Osteocyte (in vitro differentiated cells): ENCODE data around the gene TMEM217. TPM values are rescaled to one million over a fixed set of nuclear protein-coding genes. Genes with fewer than 3 reads are reported as not detected.

Experiments used
- DNase-seq: peaks from one replicate; pipeline ENCODE4 v3.0.0; 2021; ENCODE audit warnings: mixed read lengths; ENCODE audit not compliant: unreplicated experiment; ENCODE audit errors: extremely low spot score
- H3K27ac Mint-ChIP-seq: one replicate; pipeline ENCODE4 v1.8.0; 2021; ENCODE audit warnings: mild to moderate bottlenecking, mixed read lengths; ENCODE audit not compliant: unreplicated experiment
- H3K27me3 Mint-ChIP-seq: one replicate; pipeline ENCODE4 v1.8.0; 2021; ENCODE audit warnings: mixed read lengths; ENCODE audit not compliant: unreplicated experiment
- H3K36me3 Mint-ChIP-seq: one replicate; pipeline ENCODE4 v1.8.0; 2021; ENCODE audit warnings: mixed read lengths; ENCODE audit not compliant: unreplicated experiment
- H3K4me1 Mint-ChIP-seq: one replicate; pipeline ENCODE4 v1.8.0; 2021; ENCODE audit warnings: mixed read lengths; ENCODE audit not compliant: unreplicated experiment
- H3K4me3 Mint-ChIP-seq: one replicate; pipeline ENCODE4 v1.8.0; 2021; ENCODE audit warnings: mild to moderate bottlenecking, moderate library complexity, mixed read lengths; ENCODE audit not compliant: unreplicated experiment
- H3K9me3 Mint-ChIP-seq: one replicate; pipeline ENCODE4 v1.8.0; 2021; ENCODE audit warnings: mixed read lengths; ENCODE audit not compliant: unreplicated experiment
- total RNA-seq: library from RNA; stranded (reverse); gene quantifications from 2 replicates; pipeline ENCODE4 v1.2.1, GENCODE V29; 2021
- TF ChIP-seq, protein P1 (sequence below): fragments of 200-600 bp; sonication (generic); IDR thresholded peaks from 2 replicates; pipeline ENCODE4 v1.5.0; 2021; ENCODE audit warnings: antibody characterized with exemption, mild to moderate bottlenecking, moderate library complexity

Gene TMEM217
- total RNA-seq, 1 donor from 2014 or later = 3.5 TPM

DNA sequence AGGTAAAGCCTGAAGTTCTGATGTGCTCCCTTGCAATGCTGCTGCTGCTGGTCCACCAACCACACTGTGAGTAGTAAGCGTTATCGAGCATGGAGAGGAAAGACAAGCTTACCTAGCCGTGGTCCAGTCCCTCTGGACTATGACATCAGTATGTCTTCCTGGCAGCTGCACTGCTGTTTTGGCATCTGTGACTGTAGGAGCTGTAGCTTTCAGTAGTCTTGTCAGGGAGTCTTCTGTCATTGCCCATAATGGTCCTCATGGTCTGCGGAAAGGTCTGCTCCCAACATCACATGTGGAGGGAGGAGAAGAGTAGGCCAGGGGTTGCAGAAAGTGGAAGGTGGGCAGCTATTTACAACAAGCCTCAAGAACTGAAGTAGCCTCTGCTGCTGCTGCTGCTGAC, 26.8 kb upstream of the TMEM217 start:
- Mint-ChIP-seq H3K27me3 (no peaks in the 10 kb centered on the region), H3K27ac (no peak overlapping the region), H3K4me1 (peaks cover 22% of the 10 kb centered on the region), H3K4me3 (no peak overlapping the region), H3K9me3 (no peaks in the 10 kb centered on the region), H3K36me3 (peaks cover 37% of the 10 kb centered on the region)
- TF ChIP-seq, protein P1, sequence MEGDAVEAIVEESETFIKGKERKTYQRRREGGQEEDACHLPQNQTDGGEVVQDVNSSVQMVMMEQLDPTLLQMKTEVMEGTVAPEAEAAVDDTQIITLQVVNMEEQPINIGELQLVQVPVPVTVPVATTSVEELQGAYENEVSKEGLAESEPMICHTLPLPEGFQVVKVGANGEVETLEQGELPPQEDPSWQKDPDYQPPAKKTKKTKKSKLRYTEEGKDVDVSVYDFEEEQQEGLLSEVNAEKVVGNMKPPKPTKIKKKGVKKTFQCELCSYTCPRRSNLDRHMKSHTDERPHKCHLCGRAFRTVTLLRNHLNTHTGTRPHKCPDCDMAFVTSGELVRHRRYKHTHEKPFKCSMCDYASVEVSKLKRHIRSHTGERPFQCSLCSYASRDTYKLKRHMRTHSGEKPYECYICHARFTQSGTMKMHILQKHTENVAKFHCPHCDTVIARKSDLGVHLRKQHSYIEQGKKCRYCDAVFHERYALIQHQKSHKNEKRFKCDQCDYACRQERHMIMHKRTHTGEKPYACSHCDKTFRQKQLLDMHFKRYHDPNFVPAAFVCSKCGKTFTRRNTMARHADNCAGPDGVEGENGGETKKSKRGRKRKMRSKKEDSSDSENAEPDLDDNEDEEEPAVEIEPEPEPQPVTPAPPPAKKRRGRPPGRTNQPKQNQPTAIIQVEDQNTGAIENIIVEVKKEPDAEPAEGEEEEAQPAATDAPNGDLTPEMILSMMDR = no peak
- peak; percentile 64 for DNase-seq

DNA sequence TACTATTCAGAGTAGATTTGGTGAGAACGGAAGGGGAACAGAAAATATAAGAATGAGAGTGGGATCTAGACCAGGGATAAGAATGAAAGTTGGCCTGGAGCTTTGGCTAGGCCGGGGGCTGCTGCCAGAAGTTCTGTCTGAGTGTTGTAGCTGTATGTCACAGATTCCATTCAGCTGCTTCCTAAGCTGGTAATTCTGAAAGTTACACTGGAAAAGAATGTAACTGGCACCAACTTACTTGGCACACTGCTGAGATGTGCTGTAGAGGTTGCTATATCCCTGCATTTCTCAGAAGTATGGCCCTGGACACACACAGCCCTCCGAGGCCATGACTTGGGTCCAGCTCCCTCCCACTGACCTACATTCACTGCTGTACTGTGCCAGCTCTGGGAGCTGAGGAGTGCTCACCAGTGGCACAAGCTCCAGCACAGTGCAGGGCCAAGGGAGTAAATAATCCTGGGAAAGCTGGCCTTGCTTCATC, 25.8 kb upstream of the TMEM217 start:
- H3K27ac Mint-ChIP-seq = no peak overlapping the region
- H3K4me1 Mint-ChIP-seq = peaks cover 24% of the 10 kb centered on the region
- H3K9me3 Mint-ChIP-seq = no peaks in the 10 kb centered on the region

DNA sequence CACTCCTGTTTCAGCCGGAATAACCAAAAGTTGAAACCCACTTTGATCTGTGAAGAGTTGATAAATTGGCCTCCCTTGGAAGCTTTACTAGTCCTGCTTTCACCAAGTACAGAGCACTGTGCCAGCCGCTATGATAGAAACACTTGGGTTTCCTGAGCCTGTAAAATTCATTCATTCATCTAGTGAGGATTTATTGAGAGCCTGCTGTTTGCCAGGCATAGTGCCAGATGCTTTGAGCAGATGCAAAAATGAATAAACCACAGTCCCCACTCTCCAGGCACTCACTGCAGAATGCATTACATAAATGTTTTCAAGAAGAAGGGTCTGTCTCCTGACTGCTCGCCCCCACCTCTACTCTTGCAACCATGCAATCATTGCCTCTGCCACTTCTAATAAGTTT, 25.3 kb upstream of the TMEM217 start:
- no peaks in the 10 kb centered on the region for H3K27me3 Mint-ChIP-seq
- H3K4me3 Mint-ChIP-seq = no peak overlapping the region
- no peak for DNase-seq
- H3K4me1 Mint-ChIP-seq = peaks cover 25% of the 10 kb centered on the region
- TF ChIP-seq, protein P1 = no peak
- no peak overlapping the region for H3K27ac Mint-ChIP-seq
- H3K9me3 Mint-ChIP-seq = no peaks in the 10 kb centered on the region
- H3K36me3 Mint-ChIP-seq = peaks cover 37% of the 10 kb centered on the region

More for the DNA sequence above, 25.8 kb upstream of the TMEM217 start:
- Mint-ChIP-seq H3K4me3 (no peak overlapping the region), H3K27me3 (no peaks in the 10 kb centered on the region), H3K36me3 (peaks cover 37% of the 10 kb centered on the region)
- DNase-seq = no peak
- TF ChIP-seq, protein P1 = no peak

DNA sequence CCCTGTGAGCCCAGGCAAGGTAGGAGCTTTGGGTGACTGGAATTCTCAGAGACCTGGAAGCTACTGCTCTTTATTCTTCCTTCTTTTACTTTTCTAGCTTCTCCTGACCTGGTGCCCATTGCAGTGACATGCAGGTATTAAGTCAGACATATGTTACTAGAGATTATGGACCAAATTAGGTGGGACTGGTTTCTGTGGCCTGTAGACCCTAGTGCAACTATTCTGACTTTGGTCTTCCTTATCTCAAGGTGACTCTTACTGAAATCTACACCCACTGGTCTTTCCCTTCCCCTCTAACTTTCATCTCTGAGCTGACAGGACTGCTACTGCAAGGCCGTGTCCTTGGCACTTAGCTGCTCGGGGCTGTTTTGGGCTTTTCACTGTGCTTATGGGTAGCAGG, 24.4 kb upstream of the TMEM217 start:
- Mint-ChIP-seq H3K4me1 (peaks cover 26% of the 10 kb centered on the region), H3K9me3 (no peaks in the 10 kb centered on the region), H3K36me3 (peaks cover 33% of the 10 kb centered on the region), H3K27ac (no peak overlapping the region), H3K27me3 (no peaks in the 10 kb centered on the region), H3K4me3 (no peak overlapping the region)
- DNase-seq = no peak
- TF ChIP-seq, protein P1 = no peak

DNA sequence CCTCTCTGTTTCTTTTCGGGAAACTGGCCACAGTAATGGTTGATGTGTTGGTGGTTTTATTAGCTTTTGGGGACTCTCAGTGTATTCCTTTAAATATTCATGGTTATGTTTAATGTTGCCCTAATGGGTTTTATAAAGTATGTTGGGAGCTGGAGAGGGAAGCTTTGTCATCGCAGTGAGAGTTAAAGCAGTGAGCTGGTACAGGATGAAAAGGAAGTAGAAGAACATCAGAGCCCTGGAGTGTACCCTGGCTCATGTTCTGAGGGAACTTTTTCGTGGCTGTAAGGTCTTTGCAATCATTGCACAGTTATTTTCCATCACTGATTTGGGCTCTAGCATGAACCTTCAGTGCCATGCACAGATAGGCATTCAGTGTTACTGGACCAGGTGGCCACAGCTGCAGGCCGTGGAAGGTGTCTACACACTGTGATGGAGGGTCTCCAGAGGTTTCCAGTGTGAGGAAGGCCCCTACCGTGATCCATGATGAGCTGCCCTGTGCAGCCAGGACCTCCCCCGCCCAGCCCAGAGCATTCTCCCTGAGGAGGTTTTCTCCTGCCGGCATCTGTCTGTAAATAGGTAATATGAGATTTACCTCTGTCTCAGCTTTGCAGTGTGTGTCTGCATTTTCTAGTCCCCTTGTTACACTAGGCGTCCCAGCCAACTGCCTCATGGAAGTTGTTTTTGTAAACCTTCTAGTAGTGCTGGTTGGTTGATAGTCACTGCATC, 22.4 kb upstream of the TMEM217 start:
- TF ChIP-seq, protein P1 = no peak
- no peak for DNase-seq
- Mint-ChIP-seq H3K36me3 (peaks cover 28% of the 10 kb centered on the region), H3K9me3 (no peaks in the 10 kb centered on the region), H3K4me1 (peaks cover 32% of the 10 kb centered on the region), H3K4me3 (no peak overlapping the region), H3K27ac (peak overlapping the region; percentile 5), H3K27me3 (no peaks in the 10 kb centered on the region)
